ENCODE measurements around the gene AADACL3. TPM values are rescaled to one million over a fixed set of nuclear protein-coding genes. Genes with fewer than 3 reads are reported as not detected.

Gene AADACL3
- total RNA-seq, 2 donors from 2014 or later: not detected

- Histone ChIP-seq H3K4me1 (no peaks in the 10 kb centered on the region), H3K27ac (no peak overlapping the region), H3K36me3 (no peaks in the 10 kb centered on the region), H3K27me3 (no peaks in the 10 kb centered on the region), H3K4me3 (no peak overlapping the region), H3K9me3 (peaks cover 0 to 10% of the 10 kb centered on the region in 2 donors)
- no peak for DNase-seq (ENCODE audit: low spot score)
- no peak for TF ChIP-seq CTCF (IDR thresholded peaks at IDR 0.05)
Observed at GRCh38 chr1:12754738-12755137, 38.8 kb downstream of the AADACL3 start.

- Histone ChIP-seq H3K27me3 (no peaks in the 10 kb centered on the region), H3K4me1 (no peaks in the 10 kb centered on the region), H3K27ac (no peak overlapping the region), H3K36me3 (no peaks in the 10 kb centered on the region), H3K9me3 (no peaks in the 10 kb centered on the region), H3K4me3 (no peak overlapping the region)
- DNase-seq (ENCODE audit: low spot score): no peak
- TF ChIP-seq CTCF (IDR thresholded peaks at IDR 0.05): no peak
Observed at GRCh38 chr1:12756273-12756672, 40.4 kb downstream of the AADACL3 start.

GRCh38 chr1:12756768-12757413, 41.0 kb downstream of the AADACL3 start:
- Histone ChIP-seq H3K36me3 (no peaks in the 10 kb centered on the region), H3K27me3 (no peaks in the 10 kb centered on the region), H3K4me3 (no peak overlapping the region), H3K4me1 (no peaks in the 10 kb centered on the region), H3K27ac (no peak overlapping the region), H3K9me3 (no peaks in the 10 kb centered on the region)
- no peak for TF ChIP-seq CTCF (IDR thresholded peaks at IDR 0.05)
- DNase-seq (ENCODE audit: low spot score): no peak

- TF ChIP-seq CTCF (IDR thresholded peaks at IDR 0.05): no peak
- H3K4me1 ChIP-seq: no peaks in the 10 kb centered on the region
- H3K9me3 ChIP-seq: no peaks in the 10 kb centered on the region
- DNase-seq (ENCODE audit: low spot score): no peak
- no peaks in the 10 kb centered on the region for H3K27me3 ChIP-seq
- no peaks in the 10 kb centered on the region for H3K36me3 ChIP-seq
- H3K4me3 ChIP-seq: no peak overlapping the region
- no peak overlapping the region for H3K27ac ChIP-seq
Observed at GRCh38 chr1:12757836-12758235, 41.9 kb downstream of the AADACL3 start.

- no peak for TF ChIP-seq CTCF (IDR thresholded peaks at IDR 0.05)
- DNase-seq (ENCODE audit: low spot score): no peak
- H3K27me3 ChIP-seq: no peaks in the 10 kb centered on the region
Observed at GRCh38 chr1:12760256-12760795, 44.4 kb downstream of the AADACL3 start.

GRCh38 chr1:12761781-12762180, 45.9 kb downstream of the AADACL3 start:
- H3K4me3 ChIP-seq: no peak overlapping the region
- H3K27ac ChIP-seq: no peak overlapping the region
- no peaks in the 10 kb centered on the region for H3K4me1 ChIP-seq
- no peak for TF ChIP-seq CTCF (IDR thresholded peaks at IDR 0.05)
- no peaks in the 10 kb centered on the region for H3K27me3 ChIP-seq
- no peaks in the 10 kb centered on the region for H3K9me3 ChIP-seq
- DNase-seq (ENCODE audit: low spot score): no peak
- no peaks in the 10 kb centered on the region for H3K36me3 ChIP-seq

More at GRCh38 chr1:12760256-12760795, 44.4 kb downstream of the AADACL3 start:
- H3K4me1 ChIP-seq: no peaks in the 10 kb centered on the region
- no peak overlapping the region for H3K27ac ChIP-seq
- no peak overlapping the region for H3K4me3 ChIP-seq
- no peaks in the 10 kb centered on the region for H3K36me3 ChIP-seq
- H3K9me3 ChIP-seq: no peaks in the 10 kb centered on the region
